Measurements from ENCODE around the gene ATRNL1.

The ATRNL1 gene

DNA sequence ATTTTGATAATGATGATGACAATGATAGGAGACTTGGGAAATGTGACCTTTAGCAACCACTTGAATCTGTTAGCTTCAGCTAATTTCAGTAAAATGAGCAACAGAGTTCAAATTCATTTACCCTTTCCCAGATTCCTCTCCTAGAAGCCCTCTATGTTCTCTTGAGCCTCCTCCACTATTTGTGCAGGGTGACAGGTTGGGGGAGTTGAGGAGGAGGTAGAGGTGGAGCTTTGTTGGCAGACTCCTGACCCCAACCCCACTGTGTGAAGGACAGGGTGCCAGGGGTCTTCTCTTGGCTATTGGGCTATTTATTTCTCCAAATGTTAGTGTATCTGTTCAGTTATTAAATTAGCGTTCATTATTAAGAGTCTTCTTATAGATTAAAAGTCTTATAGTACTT lies 757.5 kb downstream of the ATRNL1 start:
- no peak overlapping the region for H3K4me3 ChIP-seq (replicated peaks; ENCODE audit: low read depth, low read length)
- DNase-seq (ENCODE audit: low read depth): no peak
- TF ChIP-seq, protein P1, sequence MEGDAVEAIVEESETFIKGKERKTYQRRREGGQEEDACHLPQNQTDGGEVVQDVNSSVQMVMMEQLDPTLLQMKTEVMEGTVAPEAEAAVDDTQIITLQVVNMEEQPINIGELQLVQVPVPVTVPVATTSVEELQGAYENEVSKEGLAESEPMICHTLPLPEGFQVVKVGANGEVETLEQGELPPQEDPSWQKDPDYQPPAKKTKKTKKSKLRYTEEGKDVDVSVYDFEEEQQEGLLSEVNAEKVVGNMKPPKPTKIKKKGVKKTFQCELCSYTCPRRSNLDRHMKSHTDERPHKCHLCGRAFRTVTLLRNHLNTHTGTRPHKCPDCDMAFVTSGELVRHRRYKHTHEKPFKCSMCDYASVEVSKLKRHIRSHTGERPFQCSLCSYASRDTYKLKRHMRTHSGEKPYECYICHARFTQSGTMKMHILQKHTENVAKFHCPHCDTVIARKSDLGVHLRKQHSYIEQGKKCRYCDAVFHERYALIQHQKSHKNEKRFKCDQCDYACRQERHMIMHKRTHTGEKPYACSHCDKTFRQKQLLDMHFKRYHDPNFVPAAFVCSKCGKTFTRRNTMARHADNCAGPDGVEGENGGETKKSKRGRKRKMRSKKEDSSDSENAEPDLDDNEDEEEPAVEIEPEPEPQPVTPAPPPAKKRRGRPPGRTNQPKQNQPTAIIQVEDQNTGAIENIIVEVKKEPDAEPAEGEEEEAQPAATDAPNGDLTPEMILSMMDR (IDR thresholded peaks at IDR 0.05; ENCODE audit: low read length, missing control alignments): no peak

- DNase-seq (ENCODE audit: low read depth): no peak
- TF ChIP-seq, protein P1 (IDR thresholded peaks at IDR 0.05; ENCODE audit: low read length, missing control alignments): no peak
- H3K4me3 ChIP-seq (replicated peaks; ENCODE audit: low read depth, low read length): no peak overlapping the region
Measured at GRCh38 chr10:115851695-115852094, 758.5 kb downstream of the ATRNL1 start.

DNA sequence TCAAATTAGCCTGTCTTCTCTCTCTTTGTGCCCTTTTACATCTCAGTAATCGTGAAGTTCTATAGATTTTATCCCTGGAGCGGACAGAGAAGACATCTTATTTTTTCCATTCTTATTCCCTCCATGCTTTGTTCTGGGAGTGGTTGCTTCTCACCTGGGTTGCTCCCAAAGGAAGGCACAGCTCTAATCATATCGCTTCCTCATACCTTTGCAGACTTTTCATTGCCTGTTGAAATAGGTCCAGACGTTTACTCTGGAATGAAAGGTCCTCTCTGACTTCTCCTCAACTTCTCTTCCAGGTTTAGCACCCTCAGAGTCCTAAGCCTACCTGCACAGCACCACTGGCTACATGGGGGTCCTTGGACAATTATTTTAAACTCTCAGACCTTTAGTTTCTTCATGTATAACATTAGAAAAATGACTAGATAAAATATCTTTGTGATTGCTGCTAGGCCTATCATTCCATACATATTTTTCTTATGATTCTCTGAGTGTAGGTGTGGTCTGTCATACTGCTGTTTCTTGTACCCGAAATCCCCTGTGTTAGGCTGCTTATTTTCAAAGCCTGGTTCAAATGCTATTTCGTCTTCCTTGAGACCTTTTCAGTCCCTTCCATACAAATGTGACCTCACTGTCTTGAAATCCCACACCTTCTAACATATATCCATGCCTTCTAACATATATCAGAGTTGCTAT lies 761.7 kb downstream of the ATRNL1 start:
- TF ChIP-seq, protein P1 (IDR thresholded peaks at IDR 0.05; ENCODE audit: low read length, missing control alignments): no peak

DNA sequence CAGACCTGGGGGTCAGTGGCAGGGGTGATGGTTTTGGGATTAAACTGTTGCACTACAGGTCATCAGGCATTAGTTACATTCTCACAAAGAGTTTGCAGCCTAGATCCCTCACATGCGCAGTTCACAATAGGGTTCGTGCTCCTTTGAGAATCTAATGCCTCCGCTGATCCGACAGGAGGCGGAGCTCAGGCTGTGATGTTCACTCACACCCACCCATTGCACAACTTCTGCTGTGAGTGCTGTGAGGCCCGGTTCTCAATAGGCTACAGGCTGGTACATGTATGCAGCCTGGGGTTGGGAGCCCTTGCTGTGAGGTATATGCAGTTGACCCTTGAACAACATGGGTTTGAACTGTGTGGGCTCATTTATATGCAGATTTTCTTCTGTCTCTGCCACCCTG lies 763.4 kb downstream of the ATRNL1 start:
- no peak overlapping the region for H3K4me3 ChIP-seq (replicated peaks; ENCODE audit: low read depth, low read length)
- no peak for DNase-seq (ENCODE audit: low read depth)
- TF ChIP-seq, protein P1 (IDR thresholded peaks at IDR 0.05; ENCODE audit: low read length, missing control alignments): no peak

More for the DNA sequence above, 761.7 kb downstream of the ATRNL1 start:
- no peak overlapping the region for H3K4me3 ChIP-seq (replicated peaks; ENCODE audit: low read depth, low read length)
- no peak for DNase-seq (ENCODE audit: low read depth)

GRCh38 chr10:115857856-115858255 lies 764.7 kb downstream of the ATRNL1 start:
- no peak overlapping the region for H3K4me3 ChIP-seq (replicated peaks; ENCODE audit: low read depth, low read length)
- DNase-seq (ENCODE audit: low read depth): peak; percentile 13
- TF ChIP-seq, protein P1 (IDR thresholded peaks at IDR 0.05; ENCODE audit: low read length, missing control alignments): no peak

DNA sequence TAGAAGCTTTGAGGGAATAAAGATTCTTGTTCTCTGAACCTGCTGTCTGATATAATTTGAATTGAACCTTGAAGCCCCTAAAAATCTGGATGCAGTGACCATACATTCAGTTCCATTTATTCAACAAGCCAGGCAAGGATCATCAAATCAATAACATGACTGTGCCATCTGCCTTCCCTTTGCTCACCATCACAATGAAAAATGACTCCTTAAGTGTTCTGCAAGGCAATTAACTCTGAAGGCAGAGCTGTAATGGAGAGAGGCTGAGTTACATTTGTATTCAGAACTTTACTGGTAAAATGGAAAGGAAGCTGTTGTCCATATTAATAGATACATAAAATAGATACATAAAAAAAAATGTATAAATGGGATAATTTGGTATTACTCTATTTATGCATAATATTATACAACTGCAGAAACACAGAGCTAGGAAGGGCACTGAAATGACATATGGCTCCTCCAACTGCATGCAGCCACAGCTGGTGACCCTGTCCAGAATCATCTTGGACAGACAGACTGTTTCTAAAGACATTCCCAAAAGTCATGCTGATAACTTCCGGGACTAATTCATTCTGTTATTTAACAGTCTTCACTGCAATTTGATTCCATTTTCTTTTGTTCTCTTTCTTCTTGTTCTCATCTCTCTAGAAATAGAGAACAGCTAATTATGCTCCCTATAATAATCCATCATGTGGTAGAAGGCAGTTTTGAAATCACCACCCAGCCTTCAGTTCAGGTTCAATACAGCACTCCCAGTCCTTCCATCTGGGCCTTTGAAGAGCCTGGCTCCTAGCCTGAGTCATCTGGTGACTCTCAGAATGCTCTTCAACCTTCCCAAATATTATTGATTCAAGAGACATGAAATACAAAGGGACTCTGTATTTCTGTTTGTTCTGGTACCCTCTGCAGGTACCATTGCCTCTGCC lies 767.3 kb downstream of the ATRNL1 start:
- DNase-seq (ENCODE audit: low read depth): no peak
- TF ChIP-seq, protein P1 (IDR thresholded peaks at IDR 0.05; ENCODE audit: low read length, missing control alignments): no peak
- no peak overlapping the region for H3K4me3 ChIP-seq (replicated peaks; ENCODE audit: low read depth, low read length)

Data from fibroblast of pulmonary artery (primary cell).